Kidney (tissue), 14 donors: ENCODE data around the gene PRKCZ. TPM values are rescaled to one million over a fixed set of nuclear protein-coding genes. Genes with fewer than 3 reads are reported as not detected.

Source experiments
- DNase-seq, 5 donors: peaks; one replicate each; pipeline ENCODE4 v3.0.0-alpha.2; 2013 to 2020
- FAIRE-seq: peaks from 2 replicates; lab custom pipeline; 2012; peaks lifted over from hg19 to GRCh38; lab: Jason Lieb, UNC
- H3K27ac ChIP-seq, 2 donors: one replicate each; pipeline ENCODE4 v1.7.0; 2013; ENCODE audit warnings: low read depth in 2 of 2, low read length in 2 of 2, inconsistent platforms in 1 of 2
- H3K27me3 ChIP-seq: one replicate; pipeline ENCODE4 v1.7.1; 2013; ENCODE audit warnings: low read length, inconsistent platforms; ENCODE audit not compliant: control insufficient read depth, insufficient read depth
- H3K36me3 ChIP-seq, 3 donors: one replicate each; pipeline versions ENCODE4 v1.7.0 to v1.7.1; 2013; ENCODE audit warnings: low read length in 3 of 3, control low read depth in 1 of 3, inconsistent platforms in 1 of 3; ENCODE audit not compliant: insufficient read depth in 3 of 3, control insufficient read depth in 2 of 3
- H3K4me1 ChIP-seq, 3 donors: one replicate each; pipeline versions ENCODE4 v1.7.0 to v1.7.1; 2013; ENCODE audit warnings: low read length in 3 of 3, inconsistent platforms in 1 of 3, low read depth in 1 of 3; ENCODE audit not compliant: control insufficient read depth in 2 of 3, insufficient read depth in 2 of 3
- H3K4me3 ChIP-seq, 3 donors: one replicate each; pipeline versions ENCODE4 v1.7.0 to v1.8.1; 2013; ENCODE audit warnings: low read length in 3 of 3, control low read depth in 1 of 3, inconsistent platforms in 1 of 3
- H3K9ac ChIP-seq, 3 donors: one replicate each; pipeline versions ENCODE4 v1.7.0 to v1.7.1; 2013; ENCODE audit warnings: low read length in 3 of 3, control low read depth in 1 of 3, inconsistent platforms in 1 of 3
- H3K9me3 ChIP-seq, 3 donors: one replicate each; pipeline versions ENCODE4 v1.7.0 to v1.7.1; 2013; ENCODE audit warnings: low read length in 3 of 3, control low read depth in 1 of 3, inconsistent platforms in 1 of 3; ENCODE audit not compliant: control insufficient read depth in 2 of 3, insufficient read depth in 1 of 3
- CTCF ChIP-seq: IDR thresholded peaks from 3 replicates; pipeline ENCODE4 v1.5.1; 2012; ENCODE audit warnings: mild to moderate bottlenecking, moderate library complexity, borderline replicate concordance; ENCODE audit not compliant: insufficient read depth; ENCODE audit errors: extremely low read depth
- intact Hi-C: fragments of 100-400 bp; cut with DNase I; formaldehyde crosslinking; loops from one replicate; pipeline ENCODE4 v1.11.1; 2022
- polyA plus RNA-seq: library from polyadenylated mRNA; stranded (reverse); fragments of 350-450 nt; fragmentation: Illumina TruSeq; extraction: RNeasy Lipid Tissue Mini Kit (QIAGEN cat#74804); gene quantifications from one replicate; pipeline ENCODE4 v1.2.3, GENCODE V29; 2014; ENCODE audit warnings: low read depth, low replicate concordance; ENCODE audit not compliant: insufficient read depth
- total RNA-seq: library from RNA; stranded (reverse); fragmentation: NEBNext Ultra II Directional; extraction: Animal tissue kit (Norgen Biotek cat#: 25700); gene quantifications from one replicate; pipeline ENCODE4 v1.2.1, GENCODE V29; 2021
- donor health status: control.
- donor health status: control.
- donor health status: control.
- donor health status: control.
- donor health status: control.
- donor health status: DM: yes; HTN: yes; CAD: no.
- donor health status: Normal renal cell carcinoma (clear cell type).

Gene PRKCZ
- total and polyA plus RNA-seq, 2 donors from 2014 or later: 24.7 to 42.4 TPM

- H3K36me3 ChIP-seq: no peaks in the 10 kb centered on the region
- H3K27ac ChIP-seq: no peak overlapping the region
- H3K4me1 ChIP-seq: peaks cover 0 to 9% (median 9%) of the 10 kb centered on the region in 3 donors
- no peak for FAIRE-seq
- peak in 2 of 5 donors; percentile 48 to 62 for DNase-seq
- H3K9me3 ChIP-seq: no peaks in the 10 kb centered on the region
- no peak for TF ChIP-seq CTCF
- intact Hi-C loops: no loop called here
- no peak overlapping the region for H3K9ac ChIP-seq
- no peak overlapping the region for H3K4me3 ChIP-seq
- no peaks in the 10 kb centered on the region for H3K27me3 ChIP-seq
Observed at GRCh38 chr1:2106659-2107405, 56.6 kb downstream of the PRKCZ start.

GRCh38 chr1:2107586-2108212 lies 57.5 kb downstream of the PRKCZ start:
- TF ChIP-seq CTCF: no peak
- no peak overlapping the region for H3K4me3 ChIP-seq
- intact Hi-C loops: no loop called here
- H3K27ac ChIP-seq: no peak overlapping the region
- H3K36me3 ChIP-seq: no peaks in the 10 kb centered on the region
- no peak overlapping the region for H3K9ac ChIP-seq
- no peaks in the 10 kb centered on the region for H3K9me3 ChIP-seq
- no peaks in the 10 kb centered on the region for H3K27me3 ChIP-seq
- H3K4me1 ChIP-seq: peaks cover 0 to 9% (median 9%) of the 10 kb centered on the region in 3 donors
- FAIRE-seq: no peak
- DNase-seq: peak in 1 of 5 donors; percentile 65

- Histone ChIP-seq H3K4me3 (no peak overlapping the region), H3K27me3 (no peaks in the 10 kb centered on the region), H3K27ac (no peak overlapping the region), H3K4me1 (peaks cover 0 to 9% (median 9%) of the 10 kb centered on the region in 3 donors), H3K36me3 (no peaks in the 10 kb centered on the region), H3K9ac (no peak overlapping the region), H3K9me3 (no peaks in the 10 kb centered on the region)
- FAIRE-seq (no peak), DNase-seq (peak in 3 of 5 donors; percentile 52 to 72 (median 69))
- TF ChIP-seq CTCF: peak; percentile 11
- intact Hi-C loops: no loop called here
Observed at GRCh38 chr1:2108213-2108876, 58.1 kb downstream of the PRKCZ start.
